Stimulated activated CD8-positive, alpha-beta memory T cell treated with anti-CD3 and anti-CD28 coated beads, Interleukin-2, amount 100 ng/mL, for 1 hour (primary cell): ENCODE results near the gene RAPGEF2.
"Not testable (repeated sequence)": the region's sequence is repeated elsewhere in the genome, so short reads cannot be mapped to it uniquely, and the experiment has no call there.

Source experiments
- DNase-seq, 2 donors: peaks; one replicate each; pipeline ENCODE4 v3.0.0-alpha.2; 2020; ENCODE audit warnings: low read depth in 2 of 2

Gene RAPGEF2

DNA sequence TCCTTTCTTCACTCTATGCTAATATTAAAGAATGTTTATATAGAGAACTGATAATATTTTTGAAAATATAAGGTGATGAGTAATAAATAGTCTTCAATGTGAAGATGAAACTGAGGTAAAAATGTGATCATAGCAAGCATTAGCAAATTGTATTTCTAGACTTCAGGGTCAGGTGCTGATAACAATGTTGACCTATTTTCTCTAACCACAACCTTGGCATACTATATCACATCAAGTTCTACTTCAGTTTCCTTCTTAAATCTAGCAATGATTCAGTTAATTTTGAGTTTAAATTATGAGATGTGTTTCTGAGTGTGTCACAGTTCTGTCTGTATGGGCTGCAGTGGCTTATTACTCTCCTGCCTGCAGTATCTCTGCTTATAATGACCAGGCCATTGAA, 209.4 kb downstream of the RAPGEF2 start:
- DNase-seq, result no peak

DNA sequence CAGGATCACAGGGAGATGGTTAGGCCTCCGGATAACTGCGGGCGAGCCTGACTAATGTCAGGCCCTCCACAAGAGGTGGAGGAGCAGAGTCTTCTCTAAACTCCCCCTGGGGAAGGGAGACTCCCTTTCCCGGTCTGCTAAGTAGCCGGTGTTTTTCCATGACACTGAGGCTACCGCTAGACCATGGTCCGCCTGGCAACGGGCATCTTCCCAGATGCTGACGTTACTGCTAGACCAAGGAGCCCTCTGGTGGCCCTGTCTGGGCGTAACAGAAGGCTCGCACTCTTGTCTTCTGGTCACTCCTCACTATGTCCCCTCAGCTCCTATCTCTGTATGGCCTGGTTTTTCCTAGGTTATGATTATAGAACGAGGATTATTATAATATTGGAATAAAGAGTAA, 213.0 kb downstream of the RAPGEF2 start:
- DNase-seq, result not testable (repeated sequence)

- DNase-seq, result no peak
Measured at GRCh38 chr4:159317203-159317602, 214.3 kb downstream of the RAPGEF2 start.

GRCh38 chr4:159319027-159319426, 216.1 kb downstream of the RAPGEF2 start:
- DNase-seq, result no peak

DNA sequence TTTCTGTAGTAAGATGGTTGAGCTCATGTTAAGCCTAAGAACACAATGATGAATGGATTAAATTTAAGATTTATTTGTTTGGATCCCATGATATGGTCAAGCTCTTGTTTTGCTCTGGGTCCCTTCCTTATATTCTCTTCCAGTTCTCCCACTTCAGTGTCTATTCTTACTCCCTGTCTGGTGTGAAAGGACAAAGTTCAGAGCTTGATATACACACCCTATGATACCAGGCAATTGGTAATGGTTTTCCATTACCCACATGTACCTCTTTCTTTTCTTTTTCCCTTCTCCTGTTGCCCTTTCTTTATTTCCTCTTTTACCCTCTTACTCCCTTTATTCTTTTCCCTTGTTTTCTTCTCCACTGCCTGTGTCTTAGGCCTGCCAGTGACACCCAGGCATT, 223.6 kb downstream of the RAPGEF2 start:
- no peak for DNase-seq

GRCh38 chr4:159328766-159329165, 225.9 kb downstream of the RAPGEF2 start:
- no peak for DNase-seq

DNA sequence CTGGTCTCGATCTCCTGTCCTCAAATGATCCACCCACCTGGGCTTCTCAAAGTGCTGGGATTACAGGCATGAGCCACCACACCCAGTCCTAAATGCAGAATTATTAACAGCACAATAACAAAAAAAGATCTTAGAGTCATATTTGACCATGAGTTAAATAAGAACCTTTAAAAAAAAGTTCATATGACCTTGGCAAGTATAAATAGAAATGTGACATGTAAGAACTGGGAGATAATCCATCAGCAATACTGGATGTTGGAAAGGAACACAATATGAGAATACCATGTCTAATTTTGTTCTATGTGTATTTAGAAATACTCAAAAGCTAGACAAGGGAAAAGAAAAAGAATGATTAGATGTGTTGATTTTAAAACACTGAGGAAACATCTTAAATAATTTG, 231.6 kb downstream of the RAPGEF2 start:
- DNase-seq, result no peak

- DNase-seq, result no peak
Measured at GRCh38 chr4:159337041-159337440, 234.2 kb downstream of the RAPGEF2 start.

DNA sequence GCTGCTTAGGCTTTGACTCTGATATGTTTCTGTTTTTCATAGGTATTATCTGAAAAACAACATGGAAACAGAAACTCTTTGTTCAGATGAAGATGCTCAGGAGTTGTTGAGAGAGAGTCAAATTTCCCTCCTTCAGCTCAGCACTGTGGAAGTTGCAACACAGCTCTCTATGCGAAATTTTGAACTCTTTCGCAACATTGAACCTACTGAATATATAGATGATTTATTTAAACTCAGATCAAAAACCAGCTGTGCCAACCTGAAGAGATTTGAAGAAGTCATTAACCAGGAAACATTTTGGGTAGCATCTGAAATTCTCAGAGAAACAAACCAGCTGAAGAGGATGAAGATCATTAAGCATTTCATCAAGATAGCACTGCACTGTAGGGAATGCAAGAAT, 238.6 kb downstream of the RAPGEF2 start:
- no peak for DNase-seq

DNA sequence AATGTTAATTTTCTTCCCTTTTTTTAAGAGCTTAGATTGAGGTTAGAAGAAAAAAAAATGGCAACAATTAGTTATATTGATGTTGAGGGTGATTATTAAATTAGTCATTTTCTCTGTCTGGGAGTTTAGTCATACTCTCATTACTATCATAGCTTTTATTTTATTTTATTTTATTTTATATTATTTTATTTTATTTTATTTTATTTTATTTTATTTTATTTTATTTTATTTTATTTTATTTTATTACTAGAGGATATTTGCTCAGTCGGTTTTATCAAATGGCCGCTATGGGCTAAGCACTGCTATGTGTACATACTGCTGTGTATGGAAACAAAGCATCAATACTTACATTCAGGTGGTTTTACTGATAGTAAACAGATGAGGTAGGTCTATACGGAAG, 239.5 kb downstream of the RAPGEF2 start:
- no peak for DNase-seq

- no peak for DNase-seq
Measured at GRCh38 chr4:159343116-159343515, 240.2 kb downstream of the RAPGEF2 start.

GRCh38 chr4:159344877-159345276, 242.0 kb downstream of the RAPGEF2 start:
- no peak for DNase-seq

- DNase-seq, result no peak
Measured at GRCh38 chr4:159346681-159347080, 243.8 kb downstream of the RAPGEF2 start.

- DNase-seq, result no peak
Measured at GRCh38 chr4:159347813-159348212, 244.9 kb downstream of the RAPGEF2 start.

DNA sequence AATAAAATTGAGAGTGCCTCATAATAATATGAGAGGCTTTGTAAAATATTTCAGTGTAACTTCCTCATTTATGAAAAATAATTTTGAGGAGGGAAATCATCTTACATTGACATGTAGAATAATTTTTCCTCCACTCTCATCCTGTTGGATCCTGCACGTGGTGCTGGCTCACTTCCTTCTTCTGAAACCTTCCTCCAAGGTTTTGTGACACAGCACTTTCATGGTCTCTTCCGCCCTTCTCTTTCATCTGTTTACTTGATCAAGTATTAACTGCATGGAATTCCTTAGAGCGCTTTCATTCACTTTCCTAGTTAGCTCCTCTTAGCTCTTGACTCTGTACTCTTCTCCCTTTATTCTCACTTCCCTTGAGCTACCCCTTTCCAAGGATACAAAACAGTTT, 246.5 kb downstream of the RAPGEF2 start:
- DNase-seq, result no peak

GRCh38 chr4:159352609-159353008, 249.7 kb downstream of the RAPGEF2 start:
- no peak for DNase-seq

- no peak for DNase-seq
Measured at GRCh38 chr4:159353422-159354116, 250.7 kb downstream of the RAPGEF2 start.

- no peak for DNase-seq
Measured at GRCh38 chr4:159355466-159355865, 252.6 kb downstream of the RAPGEF2 start.

- DNase-seq, result no peak
Measured at GRCh38 chr4:159357350-159357749, 254.5 kb downstream of the RAPGEF2 start.

GRCh38 chr4:159358226-159358625, 255.3 kb downstream of the RAPGEF2 start:
- no peak for DNase-seq

GRCh38 chr4:159360549-159360948, 257.7 kb downstream of the RAPGEF2 start:
- DNase-seq, result no peak

- no peak for DNase-seq
Measured at GRCh38 chr4:159363361-159363760, 260.5 kb downstream of the RAPGEF2 start.

DNA sequence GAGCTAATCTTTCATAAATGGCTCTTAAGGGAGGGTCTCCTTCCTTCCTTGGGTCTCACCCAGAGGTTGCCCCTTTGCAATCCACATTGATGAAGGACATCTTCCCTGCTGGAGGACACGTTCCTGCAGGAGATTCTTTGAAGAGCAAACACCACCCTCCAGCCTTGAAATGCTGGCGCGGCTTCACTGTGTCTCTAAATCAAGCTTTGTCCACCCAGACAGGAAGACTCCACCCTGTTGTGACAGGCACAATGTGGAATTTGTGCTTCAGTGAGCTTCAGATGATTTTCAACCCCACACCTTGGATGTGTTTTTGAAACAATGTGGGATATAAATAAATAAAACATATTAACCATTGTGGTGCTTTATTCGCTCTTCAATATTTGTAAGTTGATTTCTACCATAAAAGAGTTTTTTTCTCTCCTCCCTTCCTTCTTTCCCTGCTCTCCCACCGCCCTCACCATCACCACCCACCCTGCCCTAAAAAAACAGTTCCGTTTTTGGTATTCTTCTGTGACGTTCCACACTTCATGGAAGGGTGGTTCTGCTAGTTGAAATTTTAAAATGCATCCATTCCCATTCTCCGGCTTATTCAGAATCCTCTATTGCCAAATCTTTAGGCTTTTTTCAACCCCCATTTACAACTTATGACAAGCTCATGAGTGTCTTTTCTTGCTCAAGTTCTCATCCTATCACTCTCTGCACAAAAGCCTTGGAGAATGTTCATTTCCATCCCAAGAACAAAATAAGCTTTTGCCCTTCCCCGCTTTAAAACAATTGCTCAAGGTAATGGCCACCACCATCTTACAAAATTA, 264.3 kb downstream of the RAPGEF2 start:
- no peak for DNase-seq

DNA sequence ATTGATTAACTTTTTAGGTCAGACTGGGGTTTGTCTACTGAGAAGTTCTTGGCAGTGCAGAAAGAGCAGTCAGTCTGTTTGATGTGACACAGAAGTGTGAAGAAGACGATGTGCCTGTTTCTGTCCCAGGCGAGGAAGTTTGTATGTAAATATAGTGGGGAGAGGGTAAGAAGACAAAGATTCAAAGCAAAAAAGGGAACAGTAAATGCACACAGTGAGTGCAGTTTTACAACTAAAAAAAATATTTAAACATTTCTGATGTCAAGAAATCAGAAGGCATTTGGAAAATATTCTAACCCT, 264.9 kb downstream of the RAPGEF2 start:
- no peak for DNase-seq
